ENCODE measurements around the gene ASMTL.

DNA sequence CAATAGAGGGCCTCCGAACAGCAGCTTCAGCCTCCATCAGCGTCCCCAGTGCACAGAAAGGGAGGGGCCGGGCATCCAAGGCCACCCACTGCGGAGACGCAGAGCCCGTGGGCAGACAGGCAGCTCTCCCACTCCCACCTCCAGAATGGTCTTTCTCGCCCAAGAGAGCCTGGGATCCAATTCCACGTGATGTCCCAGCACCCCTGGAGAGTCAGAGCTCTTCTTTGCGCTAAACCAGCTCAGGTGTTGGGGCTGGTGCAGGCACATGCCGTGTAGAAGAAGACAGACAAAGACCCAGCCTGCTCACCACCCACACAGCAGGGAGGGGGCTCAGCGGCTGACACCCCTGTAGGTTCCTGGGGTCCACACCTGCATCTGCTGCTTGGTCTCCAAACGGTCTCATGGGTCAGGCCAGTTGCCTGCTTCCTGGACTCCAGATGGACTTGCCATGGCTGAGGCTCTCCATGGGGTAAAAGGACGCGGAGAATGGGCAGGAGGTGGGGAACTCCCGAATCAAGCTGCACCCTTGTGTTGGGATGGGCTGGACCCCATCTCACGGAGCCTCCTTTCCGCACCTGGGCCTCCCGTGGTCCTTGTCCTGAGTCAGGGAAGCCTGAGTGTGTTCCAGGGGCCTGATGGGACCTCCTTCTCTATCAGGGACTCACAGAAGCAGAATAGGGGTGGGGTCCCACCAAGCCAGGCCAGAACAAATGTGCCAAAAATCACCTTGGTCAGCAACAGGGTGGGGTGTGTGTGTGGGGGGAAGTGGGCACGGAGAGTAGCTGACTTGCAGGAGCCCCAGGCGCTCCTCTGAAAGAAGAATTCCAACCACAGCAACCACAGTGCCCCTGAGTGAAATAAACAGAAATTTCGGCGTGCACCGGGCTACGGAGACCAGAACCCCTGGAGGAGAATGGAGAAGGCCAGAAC lies 11.6 kb upstream of the ASMTL start:
- no peak for TF ChIP-seq CTCF (IDR thresholded peaks at IDR 0.05; ENCODE audit: insufficient read depth, low read length)
- no peak for TF ChIP-seq POLR2AphosphoS5 (IDR thresholded peaks at IDR 0.05; ENCODE audit: low read depth)
- TF ChIP-seq, protein P1, sequence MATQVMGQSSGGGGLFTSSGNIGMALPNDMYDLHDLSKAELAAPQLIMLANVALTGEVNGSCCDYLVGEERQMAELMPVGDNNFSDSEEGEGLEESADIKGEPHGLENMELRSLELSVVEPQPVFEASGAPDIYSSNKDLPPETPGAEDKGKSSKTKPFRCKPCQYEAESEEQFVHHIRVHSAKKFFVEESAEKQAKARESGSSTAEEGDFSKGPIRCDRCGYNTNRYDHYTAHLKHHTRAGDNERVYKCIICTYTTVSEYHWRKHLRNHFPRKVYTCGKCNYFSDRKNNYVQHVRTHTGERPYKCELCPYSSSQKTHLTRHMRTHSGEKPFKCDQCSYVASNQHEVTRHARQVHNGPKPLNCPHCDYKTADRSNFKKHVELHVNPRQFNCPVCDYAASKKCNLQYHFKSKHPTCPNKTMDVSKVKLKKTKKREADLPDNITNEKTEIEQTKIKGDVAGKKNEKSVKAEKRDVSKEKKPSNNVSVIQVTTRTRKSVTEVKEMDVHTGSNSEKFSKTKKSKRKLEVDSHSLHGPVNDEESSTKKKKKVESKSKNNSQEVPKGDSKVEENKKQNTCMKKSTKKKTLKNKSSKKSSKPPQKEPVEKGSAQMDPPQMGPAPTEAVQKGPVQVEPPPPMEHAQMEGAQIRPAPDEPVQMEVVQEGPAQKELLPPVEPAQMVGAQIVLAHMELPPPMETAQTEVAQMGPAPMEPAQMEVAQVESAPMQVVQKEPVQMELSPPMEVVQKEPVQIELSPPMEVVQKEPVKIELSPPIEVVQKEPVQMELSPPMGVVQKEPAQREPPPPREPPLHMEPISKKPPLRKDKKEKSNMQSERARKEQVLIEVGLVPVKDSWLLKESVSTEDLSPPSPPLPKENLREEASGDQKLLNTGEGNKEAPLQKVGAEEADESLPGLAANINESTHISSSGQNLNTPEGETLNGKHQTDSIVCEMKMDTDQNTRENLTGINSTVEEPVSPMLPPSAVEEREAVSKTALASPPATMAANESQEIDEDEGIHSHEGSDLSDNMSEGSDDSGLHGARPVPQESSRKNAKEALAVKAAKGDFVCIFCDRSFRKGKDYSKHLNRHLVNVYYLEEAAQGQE (IDR thresholded peaks at IDR 0.05; ENCODE audit: insufficient replicate concordance, low read depth) = no peak

Data from HL-60 (cell line).